Body of pancreas (tissue), 4 donors: ENCODE results near the gene DNAJB5. TPM values are rescaled to one million over a fixed set of nuclear protein-coding genes. Genes with fewer than 3 reads are reported as not detected.

Experiments used
- ATAC-seq: fragments of 150-250 bp; one replicate; pipeline ENCODE4 v1.9.1; 2016
- DNase-seq, 4 donors: peaks; one replicate each; pipeline ENCODE4 v3.0.0-alpha.2; 2019
- H3K27ac ChIP-seq, 4 donors: fragments of 200-600 bp; sonication (generic); 1 replicate in 3 of 4; 2 replicates in 1 of 4; pipeline versions ENCODE4 v1.5.1 to v1.6.1; 2016 to 2019; ENCODE audit warnings: mild to moderate bottlenecking in 1 of 4, mixed read lengths in 1 of 4, moderate library complexity in 1 of 4
- H3K27me3 ChIP-seq, 2 donors: fragments of 200-600 bp; sonication (generic); one replicate each; pipeline ENCODE4 v1.6.0; 2016; ENCODE audit warnings: mild to moderate bottlenecking in 1 of 2
- H3K36me3 ChIP-seq, 2 donors: fragments of 200-600 bp; sonication (generic); replicated peaks in 1 of 2; 2 replicates each; pipeline ENCODE4 v1.5.1; 2016; ENCODE audit warnings: low read depth in 2 of 2; ENCODE audit not compliant: insufficient read depth in 1 of 2
- H3K4me1 ChIP-seq: fragments of 200-600 bp; sonication (generic); one replicate; pipeline ENCODE4 v1.6.0; 2016
- H3K4me3 ChIP-seq, 2 donors: fragments of 200-600 bp; sonication (generic); 1 replicate in 1 of 2; 2 replicates in 1 of 2; pipeline ENCODE4 v1.5.1; 2016 to 2019
- H3K9me3 ChIP-seq, 3 donors: fragments of 200-600 bp; sonication (generic); 1 replicate in 2 of 3; 2 replicates in 1 of 3; pipeline ENCODE4 v1.5.1; 2016
- POLR2A ChIP-seq, 3 donors: fragments of 450-650 bp; IDR thresholded peaks; one replicate each; pipeline ENCODE4 v1.6.1; 2016; ENCODE audit warnings: antibody characterized with exemption in 3 of 3, mild to moderate bottlenecking in 2 of 3
- WGBS, 2 donors: methylation state at CpG; one replicate each; pipeline ENCODE4 v1.1.5; 2017; 5-methylcytosine and 5-hydroxymethylcytosine counted together
- intact Hi-C: fragments of 100-400 bp; cut with DNase I; formaldehyde crosslinking; loops from one replicate; pipeline ENCODE4 v1.15.1; 2023
- total RNA-seq, 2 donors: library from RNA; depleted of rRNA; stranded (reverse); fragments of >200 nt; gene quantifications; one replicate each; pipeline ENCODE4 v1.1.0, GENCODE V29; 2016
- TF ChIP-seq, protein P1 (sequence below), 7 experiments: fragments of 450-650 bp in 4 of 7; fragments of 200-600 bp in 3 of 7; sonication (generic) in 3 of 7; IDR thresholded peaks; one replicate each; pipeline ENCODE4 v1.5.1; 2016 to 2019; ENCODE audit warnings: antibody characterized with exemption in 7 of 7

The DNAJB5 gene
- total RNA-seq, 2 donors from 2014 or later, result 5.3 to 5.7 TPM

DNA sequence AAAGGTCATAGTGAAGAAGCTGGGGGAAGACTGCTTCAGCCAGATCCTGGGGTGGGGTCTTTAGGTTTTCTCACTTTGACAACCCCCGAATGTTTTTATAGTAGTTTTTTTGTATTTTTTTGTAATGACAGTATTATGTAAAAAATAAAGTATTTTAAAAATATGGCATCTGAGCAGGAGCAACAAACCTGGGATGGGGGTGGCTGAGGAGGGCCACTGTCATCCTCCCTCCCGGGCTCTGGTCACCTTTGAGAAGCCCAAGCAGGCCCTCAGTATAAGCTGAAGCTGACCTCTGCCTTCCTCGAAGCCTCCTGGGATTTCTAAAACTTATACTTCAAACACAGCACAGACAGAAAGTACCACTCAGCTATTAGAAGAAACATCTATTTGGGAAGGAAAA lies 8.7 kb downstream of the DNAJB5 start:
- TF ChIP-seq, protein P1, sequence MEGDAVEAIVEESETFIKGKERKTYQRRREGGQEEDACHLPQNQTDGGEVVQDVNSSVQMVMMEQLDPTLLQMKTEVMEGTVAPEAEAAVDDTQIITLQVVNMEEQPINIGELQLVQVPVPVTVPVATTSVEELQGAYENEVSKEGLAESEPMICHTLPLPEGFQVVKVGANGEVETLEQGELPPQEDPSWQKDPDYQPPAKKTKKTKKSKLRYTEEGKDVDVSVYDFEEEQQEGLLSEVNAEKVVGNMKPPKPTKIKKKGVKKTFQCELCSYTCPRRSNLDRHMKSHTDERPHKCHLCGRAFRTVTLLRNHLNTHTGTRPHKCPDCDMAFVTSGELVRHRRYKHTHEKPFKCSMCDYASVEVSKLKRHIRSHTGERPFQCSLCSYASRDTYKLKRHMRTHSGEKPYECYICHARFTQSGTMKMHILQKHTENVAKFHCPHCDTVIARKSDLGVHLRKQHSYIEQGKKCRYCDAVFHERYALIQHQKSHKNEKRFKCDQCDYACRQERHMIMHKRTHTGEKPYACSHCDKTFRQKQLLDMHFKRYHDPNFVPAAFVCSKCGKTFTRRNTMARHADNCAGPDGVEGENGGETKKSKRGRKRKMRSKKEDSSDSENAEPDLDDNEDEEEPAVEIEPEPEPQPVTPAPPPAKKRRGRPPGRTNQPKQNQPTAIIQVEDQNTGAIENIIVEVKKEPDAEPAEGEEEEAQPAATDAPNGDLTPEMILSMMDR (IDR thresholded peaks at IDR 0.05), result no peak
- TF ChIP-seq POLR2A (IDR thresholded peaks at IDR 0.05), result no peak
- no peaks in the 10 kb centered on the region for H3K27me3 ChIP-seq
- no peak overlapping the region for H3K27ac ChIP-seq
- H3K9me3 ChIP-seq, result no peaks in the 10 kb centered on the region
- ATAC-seq, result no peak
- no peak overlapping the region for H3K4me3 ChIP-seq
- DNase-seq, result no peak
- intact Hi-C loops, result no loop called here
- WGBS, 2 donors, result 83 to 92% methylated on average over 3 of the region's 3 CpGs
- peaks cover 11% of the 10 kb centered on the region for H3K4me1 ChIP-seq
- no peaks in the 10 kb centered on the region for H3K36me3 ChIP-seq

DNA sequence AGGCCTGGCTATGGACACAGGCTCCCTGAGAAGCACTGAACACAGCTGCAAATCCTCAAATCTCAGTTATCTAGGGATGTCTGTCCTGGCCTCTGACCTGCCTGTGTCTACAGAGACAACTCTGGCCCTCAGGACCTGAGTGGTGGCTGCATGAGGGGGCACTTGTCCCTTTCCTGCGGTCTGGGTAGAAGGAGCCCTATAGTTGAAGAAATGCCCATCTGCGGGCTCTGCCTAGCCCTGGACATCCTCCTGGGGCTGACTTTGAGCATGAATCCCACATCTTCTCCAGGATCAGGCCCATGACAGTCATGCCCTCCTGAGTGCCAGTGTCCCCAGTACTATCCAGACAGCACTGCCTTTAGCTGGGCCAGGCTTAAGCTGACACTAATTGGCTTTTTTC lies 10.0 kb downstream of the DNAJB5 start:
- no peak overlapping the region for H3K4me3 ChIP-seq
- no peak for ATAC-seq
- DNase-seq, result no peak
- peaks cover 4% of the 10 kb centered on the region for H3K4me1 ChIP-seq
- no peaks in the 10 kb centered on the region for H3K9me3 ChIP-seq
- 100% methylated on average over 1 of the region's 2 CpGs; no CpG with 5 or more reads in 1 of the 2 donors for WGBS, 2 donors
- no peak overlapping the region for H3K27ac ChIP-seq
- H3K36me3 ChIP-seq, result no peaks in the 10 kb centered on the region
- H3K27me3 ChIP-seq, result no peaks in the 10 kb centered on the region
- no peak for TF ChIP-seq POLR2A (IDR thresholded peaks at IDR 0.05)
- TF ChIP-seq, protein P1 (IDR thresholded peaks at IDR 0.05), result no peak
- intact Hi-C loops, result no loop called here

DNA sequence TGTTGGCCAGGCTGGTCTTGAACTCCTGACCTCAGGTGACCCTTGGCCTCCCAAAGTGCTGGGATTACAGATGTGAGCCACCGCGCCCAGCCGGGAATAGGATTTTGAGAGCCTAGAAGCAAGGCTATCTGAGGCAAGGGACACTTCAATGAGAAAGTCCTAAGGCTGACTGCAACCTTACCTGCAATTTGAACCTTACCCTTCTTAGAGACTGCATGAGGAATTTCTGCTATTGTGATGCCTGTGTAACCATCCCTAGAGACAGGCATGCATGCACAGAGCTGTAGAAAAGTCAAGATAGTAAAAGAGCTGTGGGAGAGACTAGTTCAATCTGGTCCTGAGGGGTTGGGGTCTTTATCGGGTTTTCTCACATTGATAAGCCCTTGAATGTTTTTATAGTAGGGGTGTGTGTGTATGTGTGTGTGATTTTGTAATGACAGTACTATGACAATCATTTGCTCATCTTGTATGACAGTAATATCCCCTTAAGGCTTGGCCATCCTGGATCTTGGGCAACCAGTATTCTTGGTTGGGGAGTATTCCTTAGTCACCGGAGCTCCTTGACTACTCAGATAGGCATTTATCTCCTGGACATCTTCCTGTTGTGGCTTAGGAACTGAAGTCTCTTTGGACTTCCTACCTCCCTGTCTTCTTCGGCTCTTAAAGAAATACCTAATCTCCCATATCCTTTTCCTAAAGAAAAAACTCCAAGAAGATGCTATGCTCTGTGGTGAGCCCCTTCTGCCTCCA lies 11.2 kb downstream of the DNAJB5 start:
- Histone ChIP-seq H3K27me3 (no peaks in the 10 kb centered on the region), H3K4me1 (no peaks in the 10 kb centered on the region), H3K36me3 (no peaks in the 10 kb centered on the region), H3K9me3 (no peaks in the 10 kb centered on the region), H3K27ac (no peak overlapping the region), H3K4me3 (no peak overlapping the region)
- intact Hi-C loops, result no loop called here
- TF ChIP-seq, protein P1 (IDR thresholded peaks at IDR 0.05), result no peak
- no peak for TF ChIP-seq POLR2A (IDR thresholded peaks at IDR 0.05)
- 90 to 96% methylated on average over 6 of the region's 6 CpGs for WGBS, 2 donors
- ATAC-seq (no peak), DNase-seq (no peak)

DNA sequence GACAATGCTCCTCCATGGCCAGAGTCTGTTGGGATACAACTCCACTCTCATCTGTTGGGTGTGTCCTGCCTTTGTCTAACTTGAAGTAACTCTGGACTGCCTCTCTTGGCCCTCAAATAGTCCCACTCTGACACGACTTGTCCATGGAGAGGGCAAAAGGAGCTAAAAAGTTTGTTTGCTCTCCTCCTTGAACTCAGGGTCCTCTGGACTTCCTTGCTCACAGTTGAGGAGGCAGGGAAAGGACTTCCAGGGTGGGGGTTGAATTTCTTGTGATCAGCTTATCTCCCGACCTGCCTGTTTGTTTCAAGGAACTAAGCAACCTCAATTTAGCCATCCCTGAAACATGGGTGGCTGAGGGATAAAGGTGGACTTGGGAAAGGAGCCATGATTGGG lies 11.7 kb downstream of the DNAJB5 start:
- Histone ChIP-seq H3K4me3 (no peak overlapping the region), H3K4me1 (no peaks in the 10 kb centered on the region), H3K36me3 (no peaks in the 10 kb centered on the region), H3K9me3 (no peaks in the 10 kb centered on the region), H3K27ac (no peak overlapping the region), H3K27me3 (no peaks in the 10 kb centered on the region)
- ATAC-seq (no peak), DNase-seq (no peak)
- 68 to 81% methylated on average over 2 of the region's 2 CpGs for WGBS, 2 donors
- intact Hi-C loops, result no loop called here
- TF ChIP-seq, protein P1 (IDR thresholded peaks at IDR 0.05), result no peak
- TF ChIP-seq POLR2A (IDR thresholded peaks at IDR 0.05), result no peak
